ENCODE measurements around the gene NCKAP5. TPM values are rescaled to one million over a fixed set of nuclear protein-coding genes. Genes with fewer than 3 reads are reported as not detected.

The NCKAP5 gene
- total and polyA plus RNA-seq, 4 donors: 0.57 to 2.8 (median 2.4) TPM

DNA sequence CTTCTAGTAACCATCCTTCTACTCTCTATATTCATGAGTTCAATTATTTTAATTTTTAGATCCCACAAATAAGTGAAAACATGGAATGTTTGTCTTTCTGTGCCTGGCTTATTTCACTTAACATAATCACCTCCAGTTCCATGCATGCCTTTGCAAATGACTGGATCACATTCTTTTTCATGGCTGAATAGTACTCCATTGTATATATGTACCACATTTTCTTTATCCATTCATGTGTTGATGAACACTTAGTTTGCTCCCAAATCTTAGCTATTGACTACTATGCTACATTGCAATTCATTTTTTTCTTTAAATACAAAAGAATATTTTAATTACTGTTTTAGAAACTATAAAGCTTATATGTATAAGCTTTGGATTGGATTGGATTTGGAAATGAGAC, 657.8 kb downstream of the NCKAP5 start (continued):
- TF ChIP-seq, protein P1, sequence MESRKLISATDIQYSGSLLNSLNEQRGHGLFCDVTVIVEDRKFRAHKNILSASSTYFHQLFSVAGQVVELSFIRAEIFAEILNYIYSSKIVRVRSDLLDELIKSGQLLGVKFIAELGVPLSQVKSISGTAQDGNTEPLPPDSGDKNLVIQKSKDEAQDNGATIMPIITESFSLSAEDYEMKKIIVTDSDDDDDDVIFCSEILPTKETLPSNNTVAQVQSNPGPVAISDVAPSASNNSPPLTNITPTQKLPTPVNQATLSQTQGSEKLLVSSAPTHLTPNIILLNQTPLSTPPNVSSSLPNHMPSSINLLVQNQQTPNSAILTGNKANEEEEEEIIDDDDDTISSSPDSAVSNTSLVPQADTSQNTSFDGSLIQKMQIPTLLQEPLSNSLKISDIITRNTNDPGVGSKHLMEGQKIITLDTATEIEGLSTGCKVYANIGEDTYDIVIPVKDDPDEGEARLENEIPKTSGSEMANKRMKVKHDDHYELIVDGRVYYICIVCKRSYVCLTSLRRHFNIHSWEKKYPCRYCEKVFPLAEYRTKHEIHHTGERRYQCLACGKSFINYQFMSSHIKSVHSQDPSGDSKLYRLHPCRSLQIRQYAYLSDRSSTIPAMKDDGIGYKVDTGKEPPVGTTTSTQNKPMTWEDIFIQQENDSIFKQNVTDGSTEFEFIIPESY (IDR thresholded peaks at IDR 0.05): no peak
- TF ChIP-seq FOXA2 (IDR thresholded peaks at IDR 0.05): no peak
- no peak for TF ChIP-seq RXRA (IDR thresholded peaks at IDR 0.05)

DNA sequence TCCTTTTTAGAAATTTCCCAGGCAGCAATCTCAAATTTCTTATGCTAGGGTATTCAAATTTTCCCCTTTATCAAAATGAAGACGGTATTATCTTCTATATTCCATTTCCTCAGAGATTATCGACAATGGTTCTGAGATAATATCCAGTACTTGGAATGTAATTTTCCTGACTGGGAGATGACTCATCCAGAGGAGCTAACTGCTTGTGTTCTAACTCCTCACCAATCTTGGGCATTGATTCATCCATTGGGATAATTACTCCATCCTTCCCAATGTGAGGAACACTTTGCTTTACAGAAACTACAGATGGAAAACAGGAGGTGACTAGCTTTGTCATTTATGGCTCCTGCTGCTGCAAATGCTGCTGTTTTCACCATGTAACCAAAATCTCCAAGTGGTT, 658.8 kb downstream of the NCKAP5 start:
- DNase-seq (ENCODE audit: low spot score): no peak
- 85% methylated on average over 2 of the region's 2 CpGs for WGBS

More for the DNA sequence above, 658.8 kb downstream of the NCKAP5 start:
- H3K4me1 ChIP-seq (ENCODE audit: control insufficient read depth in 4 of 4, insufficient read depth in 4 of 4, low read length in 3 of 4): no peaks in the 10 kb centered on the region
- TF ChIP-seq RXRA (IDR thresholded peaks at IDR 0.05): no peak
- TF ChIP-seq EGR1 (IDR thresholded peaks at IDR 0.05; ENCODE audit: low read depth in 2 of 2): no peak
- TF ChIP-seq SP1 (IDR thresholded peaks at IDR 0.05): no peak
- TF ChIP-seq YY1 (IDR thresholded peaks at IDR 0.05): no peak
- TF ChIP-seq HNF4G (IDR thresholded peaks at IDR 0.05): no peak
- TF ChIP-seq FOXA1 (IDR thresholded peaks at IDR 0.05): no peak
- TF ChIP-seq GABPA (IDR thresholded peaks at IDR 0.05 in 1 of 2, conservative IDR thresholded peaks at IDR 0.05 in 1 of 2): no peak
- TF ChIP-seq RAD21 (IDR thresholded peaks at IDR 0.05): no peak
- no peak for TF ChIP-seq NR2F2 (IDR thresholded peaks at IDR 0.05)
- TF ChIP-seq FOXA2 (IDR thresholded peaks at IDR 0.05): no peak
- TF ChIP-seq REST (IDR thresholded peaks at IDR 0.05): no peak
- no peak for TF ChIP-seq TAF1 (conservative IDR thresholded peaks at IDR 0.05)
- TF ChIP-seq, protein P2, sequence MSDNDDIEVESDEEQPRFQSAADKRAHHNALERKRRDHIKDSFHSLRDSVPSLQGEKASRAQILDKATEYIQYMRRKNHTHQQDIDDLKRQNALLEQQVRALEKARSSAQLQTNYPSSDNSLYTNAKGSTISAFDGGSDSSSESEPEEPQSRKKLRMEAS (IDR thresholded peaks at IDR 0.05): no peak
- TF ChIP-seq, protein P3, sequence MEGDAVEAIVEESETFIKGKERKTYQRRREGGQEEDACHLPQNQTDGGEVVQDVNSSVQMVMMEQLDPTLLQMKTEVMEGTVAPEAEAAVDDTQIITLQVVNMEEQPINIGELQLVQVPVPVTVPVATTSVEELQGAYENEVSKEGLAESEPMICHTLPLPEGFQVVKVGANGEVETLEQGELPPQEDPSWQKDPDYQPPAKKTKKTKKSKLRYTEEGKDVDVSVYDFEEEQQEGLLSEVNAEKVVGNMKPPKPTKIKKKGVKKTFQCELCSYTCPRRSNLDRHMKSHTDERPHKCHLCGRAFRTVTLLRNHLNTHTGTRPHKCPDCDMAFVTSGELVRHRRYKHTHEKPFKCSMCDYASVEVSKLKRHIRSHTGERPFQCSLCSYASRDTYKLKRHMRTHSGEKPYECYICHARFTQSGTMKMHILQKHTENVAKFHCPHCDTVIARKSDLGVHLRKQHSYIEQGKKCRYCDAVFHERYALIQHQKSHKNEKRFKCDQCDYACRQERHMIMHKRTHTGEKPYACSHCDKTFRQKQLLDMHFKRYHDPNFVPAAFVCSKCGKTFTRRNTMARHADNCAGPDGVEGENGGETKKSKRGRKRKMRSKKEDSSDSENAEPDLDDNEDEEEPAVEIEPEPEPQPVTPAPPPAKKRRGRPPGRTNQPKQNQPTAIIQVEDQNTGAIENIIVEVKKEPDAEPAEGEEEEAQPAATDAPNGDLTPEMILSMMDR (IDR thresholded peaks at IDR 0.05; ENCODE audit: low read depth, low read length, missing input control): no peak
- TF ChIP-seq, protein P1 (IDR thresholded peaks at IDR 0.05): no peak
- no peaks in the 10 kb centered on the region for H3K36me3 ChIP-seq (ENCODE audit: control insufficient read depth in 4 of 4, insufficient read depth in 3 of 4, low read depth in 1 of 4, low read length in 3 of 4)
- H3K9me3 ChIP-seq (ENCODE audit: control insufficient read depth in 4 of 4, low read length in 3 of 4): peaks cover 0 to 2% (median 0%) of the 10 kb centered on the region in 4 donors
- H3K9ac ChIP-seq (ENCODE audit: low read depth in 1 of 2, low read length in 2 of 2): no peak overlapping the region
- no peaks in the 10 kb centered on the region for H3K27me3 ChIP-seq (ENCODE audit: control insufficient read depth in 4 of 4, insufficient read depth in 4 of 4, low read length in 3 of 4)
- H3K27ac ChIP-seq (ENCODE audit: low read depth in 1 of 2, low read length in 2 of 2): no peak overlapping the region
- no peak overlapping the region for H3K4me3 ChIP-seq (ENCODE audit: low read depth in 1 of 3, low read length in 3 of 3)
